ENCODE results near the gene GPR68.
A peak's percentile ranks its signal among the peaks of the same experiment; 100 is the strongest.

GPR68 gene

GRCh38 chr14:91235841-91236240 is 8.7 kb downstream of the GPR68 start:
- peak overlapping the region; percentile 42 for H3K27ac ChIP-seq
- TF ChIP-seq CTCF (conservative IDR thresholded peaks at IDR 0.05; ENCODE audit: low read depth): no peak
- CTCF ChIA-PET: no interaction called here
- DNase-seq (ENCODE audit: low spot score): no peak
- POLR2A ChIA-PET (ENCODE audit: low non-redundant PET): no interaction called here

GRCh38 chr14:91234791-91235114 is 9.8 kb downstream of the GPR68 start:
- no peak overlapping the region for H3K27ac ChIP-seq
- ChIA-PET CTCF (interaction anchor here (0.6 kb wide), 2 partner anchors 8 to 84 kb away, joined by 3 read pairs; no protein-coding TSS in a partner anchor), POLR2A (ENCODE audit: low non-redundant PET) (no interaction called here)
- DNase-seq (ENCODE audit: low spot score): no peak
- no peak for TF ChIP-seq CTCF (conservative IDR thresholded peaks at IDR 0.05; ENCODE audit: low read depth)

GRCh38 chr14:91233936-91234790 is 10.3 kb downstream of the GPR68 start:
- CTCF ChIA-PET: interaction anchor here (0.6 kb wide), 1 partner anchor 8 kb away, joined by 3 read pairs; no protein-coding TSS in a partner anchor
- POLR2A ChIA-PET (ENCODE audit: low non-redundant PET): no interaction called here
- DNase-seq (ENCODE audit: low spot score): no peak
- peak overlapping the region; percentile 24; the same call in 1 of the 2 replicates for H3K27ac ChIP-seq
- TF ChIP-seq CTCF (conservative IDR thresholded peaks at IDR 0.05; ENCODE audit: low read depth): no peak

GRCh38 chr14:91232603-91233002 is 11.9 kb downstream of the GPR68 start:
- ChIA-PET POLR2A (ENCODE audit: low non-redundant PET) (no interaction called here), CTCF (no interaction called here)
- no peak for DNase-seq (ENCODE audit: low spot score)
- no peak for TF ChIP-seq CTCF (conservative IDR thresholded peaks at IDR 0.05; ENCODE audit: low read depth)
- peak overlapping the region; percentile 24 for H3K27ac ChIP-seq

- DNase-seq (ENCODE audit: low spot score): no peak
- POLR2A ChIA-PET (ENCODE audit: low non-redundant PET): no interaction called here
Measured at GRCh38 chr14:91232052-91232451, 12.5 kb downstream of the GPR68 start.

GRCh38 chr14:91231446-91231845 is 13.1 kb downstream of the GPR68 start:
- POLR2A ChIA-PET (ENCODE audit: low non-redundant PET): no interaction called here
- CTCF ChIA-PET: no interaction called here

More at GRCh38 chr14:91232052-91232451, 12.5 kb downstream of the GPR68 start:
- no peak overlapping the region for H3K27ac ChIP-seq
- TF ChIP-seq CTCF (conservative IDR thresholded peaks at IDR 0.05; ENCODE audit: low read depth): no peak
- CTCF ChIA-PET: no interaction called here

More at GRCh38 chr14:91231446-91231845, 13.1 kb downstream of the GPR68 start:
- no peak for DNase-seq (ENCODE audit: low spot score)
- TF ChIP-seq CTCF (conservative IDR thresholded peaks at IDR 0.05; ENCODE audit: low read depth): no peak
- H3K27ac ChIP-seq: no peak overlapping the region

Measured in RWPE1 (cell line).